Ishikawa (cell line): ENCODE measurements around the gene ASCL2.

ENCODE experiments used
- CEBPB ChIP-seq: IDR thresholded peaks from 2 replicates; pipeline ENCODE4 v1.6.1; 2012
- EP300 ChIP-seq: IDR thresholded peaks from 2 replicates; pipeline ENCODE4 v1.6.1; 2012; ENCODE audit warnings: borderline replicate concordance
- FOXM1 ChIP-seq: IDR thresholded peaks from 2 replicates; pipeline ENCODE4 v1.6.1; 2012; ENCODE audit warnings: low read depth, borderline replicate concordance
- MAX ChIP-seq: IDR thresholded peaks from 2 replicates; pipeline ENCODE4 v1.6.1; 2012
- RAD21 ChIP-seq: IDR thresholded peaks from 2 replicates; pipeline ENCODE4 v1.6.1; 2012; ENCODE audit warnings: low read depth
- REST ChIP-seq: IDR thresholded peaks from 2 replicates; pipeline ENCODE4 v1.6.1; 2012; ENCODE audit warnings: low read depth, mild to moderate bottlenecking
- ZBTB7A ChIP-seq: IDR thresholded peaks from 2 replicates; pipeline ENCODE4 v1.6.1; 2012; ENCODE audit warnings: low read depth

GRCh38 chr11:2234963-2235362, 35.4 kb downstream of the ASCL2 start:
- TF ChIP-seq CEBPB = no peak
- TF ChIP-seq MAX = no peak
- no peak for TF ChIP-seq RAD21
- TF ChIP-seq ZBTB7A = no peak
- no peak for TF ChIP-seq EP300
- TF ChIP-seq FOXM1 = no peak
- no peak for TF ChIP-seq REST
